Dermis microvascular lymphatic vessel endothelial cell (primary cell): Measurements from ENCODE around the gene GAB3. TPM values are rescaled to one million over a fixed set of nuclear protein-coding genes. Genes with fewer than 3 reads are reported as not detected.
A peak's percentile ranks its signal among the peaks of the same experiment; 100 is the strongest.

Experiments
- DNase-seq, 2 donors: peaks; one replicate each; pipeline versions ENCODE4 v3.0.0 to v3.0.0-alpha.2; 2010; ENCODE audit warnings: low read depth in 2 of 2
- total RNA-seq: library from RNA; depleted of rRNA; stranded (reverse); fragments of >200 nt; gene quantifications from 2 replicates; pipeline ENCODE4 v1.2.1, GENCODE V29; 2014

Gene GAB3
- total RNA-seq, 1 donor from 2014 or later, result 6.7 TPM

GRCh38 chrX:154751669-154752271 is 893 bp upstream of the GAB3 start:
- peak; percentile 52 to 59 for DNase-seq

- DNase-seq, result no peak
These were observed 359 bp upstream of the GAB3 start for GRCh38 chrX:154751203-154751668.

- DNase-seq, result no peak
These were observed 1.0 kb downstream of the GAB3 start for GRCh38 chrX:154749856-154750255.

- peak in 1 of 2 donors; percentile 63 for DNase-seq
These were observed 2.1 kb downstream of the GAB3 start for GRCh38 chrX:154748712-154749339.

- DNase-seq, result no peak
These were observed 8.3 kb downstream of the GAB3 start for GRCh38 chrX:154742613-154743012.

GRCh38 chrX:154739952-154740465 is 10.9 kb downstream of the GAB3 start:
- no peak for DNase-seq

- DNase-seq, result peak; percentile 55 to 91
These were observed 12.7 kb downstream of the GAB3 start for GRCh38 chrX:154738011-154738738.

GRCh38 chrX:154737136-154737535 is 13.7 kb downstream of the GAB3 start:
- DNase-seq, result no peak

- DNase-seq, result peak in 1 of 2 donors; percentile 79
These were observed 15.0 kb downstream of the GAB3 start for GRCh38 chrX:154735695-154736393.

GRCh38 chrX:154734061-154734781 is 16.7 kb downstream of the GAB3 start:
- DNase-seq, result peak in 1 of 2 donors; percentile 62

- DNase-seq, result peak in 1 of 2 donors; percentile 48
These were observed 17.8 kb downstream of the GAB3 start for GRCh38 chrX:154733066-154733425.

- DNase-seq, result peak in 1 of 2 donors; percentile 39
These were observed 18.3 kb downstream of the GAB3 start for GRCh38 chrX:154732421-154733065.

- DNase-seq, result peak in 1 of 2 donors; percentile 47
These were observed 19.0 kb downstream of the GAB3 start for GRCh38 chrX:154731881-154732280.

GRCh38 chrX:154731184-154731583 is 19.7 kb downstream of the GAB3 start:
- DNase-seq, result no peak

- DNase-seq, result peak; percentile 94 to 96
These were observed 20.5 kb downstream of the GAB3 start for GRCh38 chrX:154730253-154730891.

GRCh38 chrX:154729439-154729838 is 21.4 kb downstream of the GAB3 start:
- no peak for DNase-seq

- no peak for DNase-seq
These were observed 22.3 kb downstream of the GAB3 start for GRCh38 chrX:154728431-154729190.

- DNase-seq, result peak; percentile 73 to 85
These were observed 23.0 kb downstream of the GAB3 start for GRCh38 chrX:154727871-154728270.

- DNase-seq, result no peak
These were observed 23.5 kb downstream of the GAB3 start for GRCh38 chrX:154727418-154727817.
